Stimulated activated naive B cell treated with anti-CD40 and anti-IgM and Interleukin-4, amounts not matched to agents 10 μg/mL and 1 μg/mL and 100 μg/mL, for 72 hours (primary cell): Measurements from ENCODE around the gene BCAN.

Experiments used
- ATAC-seq, 2 donors: fragments of 150-1000 bp; cut with Tn5 transposase; replicated peaks; 2 replicates each; pipeline ENCODE4 v1.10.0; 2021; ENCODE audit warnings: moderate library complexity in 1 of 2
- DNase-seq: peaks from one replicate; pipeline ENCODE4 v3.0.0; 2021
- H3K27ac Mint-ChIP-seq: one replicate; pipeline ENCODE4 v1.8.0; 2022; ENCODE audit warnings: mild to moderate bottlenecking, mixed read lengths
- H3K27me3 Mint-ChIP-seq, 2 donors: one replicate each; pipeline ENCODE4 v1.8.0; 2022; ENCODE audit warnings: mixed read lengths in 2 of 2
- H3K36me3 Mint-ChIP-seq, 2 donors: one replicate each; pipeline ENCODE4 v1.8.0; 2022; ENCODE audit warnings: mixed read lengths in 2 of 2, mild to moderate bottlenecking in 1 of 2
- H3K4me1 Mint-ChIP-seq, 2 donors: one replicate each; pipeline ENCODE4 v1.8.0; 2022; ENCODE audit warnings: mixed read lengths in 2 of 2, mild to moderate bottlenecking in 1 of 2
- H3K4me3 Mint-ChIP-seq, 2 donors: one replicate each; pipeline ENCODE4 v1.8.0; 2022; ENCODE audit warnings: mild to moderate bottlenecking in 2 of 2, mixed read lengths in 2 of 2, moderate library complexity in 1 of 2
- H3K9me3 Mint-ChIP-seq, 2 donors: one replicate each; pipeline ENCODE4 v1.8.0; 2022; ENCODE audit warnings: mixed read lengths in 2 of 2, mild to moderate bottlenecking in 1 of 2

The BCAN gene

GRCh38 chr1:156644146-156644545, 2.2 kb downstream of the BCAN start:
- DNase-seq (no peak), ATAC-seq (peak in 1 of 2 donors; percentile 11)
- H3K4me1 Mint-ChIP-seq = peaks cover 13 to 36% of the 10 kb centered on the region in 2 donors
- H3K4me3 Mint-ChIP-seq = no peak overlapping the region
- H3K9me3 Mint-ChIP-seq = no peaks in the 10 kb centered on the region
- no peak overlapping the region for H3K27ac Mint-ChIP-seq
- H3K36me3 Mint-ChIP-seq = no peaks in the 10 kb centered on the region
- peaks cover 83 to 96% of the 10 kb centered on the region in 2 donors for H3K27me3 Mint-ChIP-seq

- ATAC-seq (no peak), DNase-seq (no peak)
- H3K4me1 Mint-ChIP-seq = peaks cover 13 to 36% of the 10 kb centered on the region in 2 donors
- no peaks in the 10 kb centered on the region for H3K9me3 Mint-ChIP-seq
- no peaks in the 10 kb centered on the region for H3K36me3 Mint-ChIP-seq
- H3K27ac Mint-ChIP-seq = no peak overlapping the region
- no peak overlapping the region for H3K4me3 Mint-ChIP-seq
- peaks cover 83 to 96% of the 10 kb centered on the region in 2 donors for H3K27me3 Mint-ChIP-seq
Measured at GRCh38 chr1:156644640-156645039, 2.7 kb downstream of the BCAN start.

- no peak overlapping the region for H3K27ac Mint-ChIP-seq
- ATAC-seq = no peak
- no peak overlapping the region for H3K4me3 Mint-ChIP-seq
- H3K4me1 Mint-ChIP-seq = peaks cover 13 to 36% of the 10 kb centered on the region in 2 donors
- H3K27me3 Mint-ChIP-seq = peaks cover 80 to 94% of the 10 kb centered on the region in 2 donors
- no peaks in the 10 kb centered on the region for H3K9me3 Mint-ChIP-seq
- no peak for DNase-seq
- no peaks in the 10 kb centered on the region for H3K36me3 Mint-ChIP-seq
Measured at GRCh38 chr1:156645056-156645455, 3.1 kb downstream of the BCAN start.

- Mint-ChIP-seq H3K27ac (no peak overlapping the region), H3K27me3 (peaks cover 78 to 88% of the 10 kb centered on the region in 2 donors)
Measured at GRCh38 chr1:156645666-156646065, 3.7 kb downstream of the BCAN start.

GRCh38 chr1:156646738-156647211, 4.9 kb downstream of the BCAN start:
- no peak for DNase-seq
- Mint-ChIP-seq H3K4me1 (peaks cover 10 to 25% of the 10 kb centered on the region in 2 donors), H3K9me3 (no peaks in the 10 kb centered on the region), H3K27ac (no peak overlapping the region), H3K36me3 (no peaks in the 10 kb centered on the region), H3K4me3 (no peak overlapping the region), H3K27me3 (peaks cover 73 to 88% of the 10 kb centered on the region in 2 donors)
- no peak for ATAC-seq

More at GRCh38 chr1:156645666-156646065, 3.7 kb downstream of the BCAN start:
- Mint-ChIP-seq H3K4me1 (peaks cover 13 to 36% of the 10 kb centered on the region in 2 donors), H3K4me3 (no peak overlapping the region), H3K36me3 (no peaks in the 10 kb centered on the region), H3K9me3 (no peaks in the 10 kb centered on the region)
- DNase-seq = no peak
- ATAC-seq = no peak

- Mint-ChIP-seq H3K36me3 (no peaks in the 10 kb centered on the region), H3K4me1 (peaks cover 9 to 22% of the 10 kb centered on the region in 2 donors), H3K27ac (no peak overlapping the region), H3K9me3 (no peaks in the 10 kb centered on the region), H3K27me3 (peaks cover 74 to 89% of the 10 kb centered on the region in 2 donors), H3K4me3 (no peak overlapping the region)
- ATAC-seq (no peak), DNase-seq (no peak)
Measured at GRCh38 chr1:156647351-156647750, 5.4 kb downstream of the BCAN start.

GRCh38 chr1:156648496-156648895, 6.6 kb downstream of the BCAN start:
- Mint-ChIP-seq H3K27ac (no peak overlapping the region), H3K27me3 (peaks cover 77 to 91% of the 10 kb centered on the region in 2 donors), H3K9me3 (no peaks in the 10 kb centered on the region), H3K4me1 (peaks cover 5 to 15% of the 10 kb centered on the region in 2 donors), H3K36me3 (no peaks in the 10 kb centered on the region), H3K4me3 (no peak overlapping the region)
- ATAC-seq (no peak), DNase-seq (no peak)

GRCh38 chr1:156648951-156649350, 7.0 kb downstream of the BCAN start:
- peaks cover 78 to 91% of the 10 kb centered on the region in 2 donors for H3K27me3 Mint-ChIP-seq
- H3K4me1 Mint-ChIP-seq = peaks cover 2 to 11% of the 10 kb centered on the region in 2 donors
- H3K27ac Mint-ChIP-seq = no peak overlapping the region
- no peak overlapping the region for H3K4me3 Mint-ChIP-seq
- H3K9me3 Mint-ChIP-seq = no peaks in the 10 kb centered on the region
- ATAC-seq = no peak
- no peak for DNase-seq
- H3K36me3 Mint-ChIP-seq = no peaks in the 10 kb centered on the region

- H3K27me3 Mint-ChIP-seq = peaks cover 83 to 92% of the 10 kb centered on the region in 2 donors
- H3K27ac Mint-ChIP-seq = no peak overlapping the region
- H3K9me3 Mint-ChIP-seq = no peaks in the 10 kb centered on the region
- no peak for ATAC-seq
- H3K4me3 Mint-ChIP-seq = no peak overlapping the region
- H3K36me3 Mint-ChIP-seq = peaks cover 0 to under 1% of the 10 kb centered on the region in 2 donors
- no peak for DNase-seq
- H3K4me1 Mint-ChIP-seq = peaks cover 11 to 17% of the 10 kb centered on the region in 2 donors
Measured at GRCh38 chr1:156652131-156652991, 10.4 kb downstream of the BCAN start.

- Mint-ChIP-seq H3K9me3 (no peaks in the 10 kb centered on the region), H3K36me3 (peaks cover 0 to 2% of the 10 kb centered on the region in 2 donors), H3K4me3 (no peak overlapping the region), H3K27ac (no peak overlapping the region), H3K27me3 (peaks cover 83 to 92% of the 10 kb centered on the region in 2 donors), H3K4me1 (peaks cover 17 to 23% of the 10 kb centered on the region in 2 donors)
- DNase-seq = no peak
- no peak for ATAC-seq
Measured at GRCh38 chr1:156652992-156653355, 11.1 kb downstream of the BCAN start.

- no peak for ATAC-seq
- Mint-ChIP-seq H3K9me3 (no peaks in the 10 kb centered on the region), H3K4me1 (peaks cover 35% of the 10 kb centered on the region in 2 donors), H3K36me3 (peaks cover 0 to 2% of the 10 kb centered on the region in 2 donors), H3K27ac (peak overlapping the region; percentile 38), H3K27me3 (peaks cover 75 to 83% of the 10 kb centered on the region in 2 donors), H3K4me3 (no peak overlapping the region)
- DNase-seq = no peak
Measured at GRCh38 chr1:156654700-156655099, 12.8 kb downstream of the BCAN start.

GRCh38 chr1:156655151-156655903, 13.4 kb downstream of the BCAN start:
- H3K27ac Mint-ChIP-seq = no peak overlapping the region
- H3K4me3 Mint-ChIP-seq = no peak overlapping the region
- no peak for DNase-seq
- no peaks in the 10 kb centered on the region for H3K9me3 Mint-ChIP-seq
- no peak for ATAC-seq
- peaks cover 0 to 2% of the 10 kb centered on the region in 2 donors for H3K36me3 Mint-ChIP-seq
- H3K27me3 Mint-ChIP-seq = peaks cover 75 to 81% of the 10 kb centered on the region in 2 donors
- H3K4me1 Mint-ChIP-seq = peaks cover 40 to 41% of the 10 kb centered on the region in 2 donors

- peaks cover 72 to 78% of the 10 kb centered on the region in 2 donors for H3K27me3 Mint-ChIP-seq
- peaks cover 0 to 2% of the 10 kb centered on the region in 2 donors for H3K36me3 Mint-ChIP-seq
- H3K27ac Mint-ChIP-seq = no peak overlapping the region
- H3K4me3 Mint-ChIP-seq = no peak overlapping the region
- H3K9me3 Mint-ChIP-seq = no peaks in the 10 kb centered on the region
- ATAC-seq (no peak), DNase-seq (no peak)
- H3K4me1 Mint-ChIP-seq = peaks cover 46 to 48% of the 10 kb centered on the region in 2 donors
Measured at GRCh38 chr1:156655904-156656516, 14.1 kb downstream of the BCAN start.
